CD4-positive, alpha-beta T cell treated with Interleukin-4 for 4 hours (primary cell): Measurements from ENCODE around the gene AANAT.
A peak's percentile ranks its signal among the peaks of the same experiment; 100 is the strongest.
"Not testable (repeated sequence)": the region's sequence is repeated elsewhere in the genome, so short reads cannot be mapped to it uniquely, and the experiment has no call there.

Experiments used
- DNase-seq: peaks from one replicate; pipeline ENCODE4 v3.0.0-alpha.2; 2020

AANAT gene

DNA sequence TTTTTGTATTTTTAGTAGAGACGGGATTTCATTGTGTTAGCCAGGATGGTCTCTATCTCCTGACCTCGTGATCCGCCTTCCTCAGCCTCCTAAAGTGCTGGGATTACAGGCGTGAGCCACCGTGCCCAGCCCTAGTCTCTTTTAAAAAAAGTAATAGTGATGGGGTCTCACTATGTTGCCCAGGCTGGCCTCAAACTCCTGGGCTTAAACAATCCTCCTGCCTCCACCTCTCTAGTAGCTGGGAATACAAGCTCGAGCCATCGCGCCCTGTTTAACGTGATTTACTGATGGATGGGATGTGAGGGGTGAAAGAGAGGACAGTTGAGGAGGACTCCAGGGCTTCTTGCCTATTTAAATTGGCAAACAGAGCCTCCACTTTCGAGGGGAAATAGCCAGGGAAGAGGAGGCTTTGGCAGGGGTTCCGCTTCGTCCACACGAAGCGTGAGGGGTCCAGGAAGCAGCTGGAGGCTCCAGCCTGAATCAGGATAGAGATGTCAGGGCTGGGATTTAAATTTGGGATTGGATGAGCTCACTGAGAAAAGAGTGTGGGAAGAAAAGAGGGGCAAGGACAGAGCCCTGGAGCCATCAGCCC is 41.2 kb downstream of the AANAT start:
- DNase-seq = not testable (repeated sequence)

DNA sequence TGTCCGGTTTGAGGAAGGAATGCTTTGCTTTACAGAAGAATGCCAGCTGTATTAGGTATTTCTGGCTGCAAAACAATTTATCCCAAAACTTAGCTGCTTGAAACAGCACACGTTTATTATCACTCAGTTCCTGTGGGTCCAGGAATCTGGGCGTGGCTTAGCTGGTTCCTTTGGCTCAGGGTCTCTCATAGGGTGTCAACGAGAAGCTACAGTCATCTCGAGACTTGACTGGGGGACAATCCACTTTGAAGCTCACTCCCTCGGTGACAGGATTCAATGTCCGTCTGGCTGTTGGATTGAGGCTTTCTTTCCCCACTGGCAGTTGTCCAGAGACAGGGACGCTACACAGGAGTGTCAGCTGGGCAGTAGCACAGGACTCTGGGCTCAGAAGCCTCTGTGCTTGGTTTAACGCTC is 43.4 kb downstream of the AANAT start:
- DNase-seq = no peak

- peak; percentile 18 for DNase-seq
Observed at GRCh38 chr17:76511668-76512365, 44.4 kb downstream of the AANAT start.

DNA sequence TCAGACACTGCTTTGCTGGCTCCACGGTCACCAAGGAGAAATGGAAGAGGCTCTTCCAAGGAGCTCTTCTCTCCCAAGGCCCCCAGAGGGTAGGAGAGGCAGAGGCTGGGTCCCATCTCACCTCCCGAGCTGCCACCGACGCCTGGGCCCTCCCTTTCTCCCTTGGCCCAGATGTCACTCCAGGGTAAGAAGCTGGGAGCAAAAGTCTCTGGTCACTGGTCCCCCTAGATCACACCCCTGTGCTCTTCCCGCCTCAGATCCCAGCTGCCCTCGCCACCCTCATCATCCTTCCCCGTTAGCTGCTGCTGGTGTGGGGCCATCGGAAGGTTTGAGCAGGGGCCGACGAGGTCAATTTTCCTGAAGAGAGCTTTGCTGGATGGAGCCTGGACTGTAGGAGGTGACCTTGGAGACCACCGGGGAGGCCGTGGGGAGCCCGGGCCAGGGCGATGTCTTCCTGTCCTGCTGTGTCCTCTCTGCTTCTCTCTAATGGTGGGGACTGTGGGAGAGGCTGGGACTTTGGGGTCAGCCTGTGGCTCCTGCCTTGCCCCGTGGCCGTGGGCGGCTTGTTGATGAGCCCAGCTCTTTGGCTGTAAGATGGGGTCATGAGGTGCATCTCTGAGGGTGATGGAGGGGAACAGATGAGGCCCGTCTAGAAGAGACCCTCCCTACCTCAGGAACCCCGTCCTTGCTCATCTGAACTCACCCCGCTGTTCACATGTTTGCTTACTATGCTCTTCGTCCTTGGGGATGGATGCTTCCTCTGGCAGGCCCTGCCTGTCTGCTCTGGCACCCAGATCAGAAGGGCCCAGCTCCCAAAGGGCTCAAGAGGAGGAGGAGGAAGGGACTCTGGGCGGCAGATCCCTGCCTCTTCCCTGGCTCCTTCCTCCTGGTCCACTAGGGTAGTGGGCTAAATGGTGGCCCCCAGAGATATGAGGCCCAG is 45.2 kb downstream of the AANAT start:
- no peak for DNase-seq

- DNase-seq = no peak
Observed at GRCh38 chr17:76513306-76513692, 45.9 kb downstream of the AANAT start.

DNA sequence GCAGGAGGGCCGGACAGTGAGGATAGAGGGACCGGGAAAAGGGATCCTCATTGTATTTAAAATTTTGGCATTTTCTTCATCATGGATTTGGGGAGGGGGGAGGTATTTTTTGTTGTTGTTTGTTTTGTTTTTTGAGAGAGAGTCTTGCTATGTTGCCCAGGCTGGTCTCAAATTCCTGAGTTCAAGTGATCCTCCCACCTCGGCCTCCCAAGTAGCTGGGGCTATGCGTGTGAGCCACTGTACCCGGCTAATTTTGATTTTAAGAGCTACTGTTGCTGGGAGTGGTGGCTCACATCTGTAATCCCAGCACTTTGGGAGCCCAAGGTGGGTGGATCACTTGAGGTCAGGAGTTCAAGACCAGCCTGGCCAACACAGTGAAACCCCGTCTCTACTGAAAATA is 47.0 kb downstream of the AANAT start:
- DNase-seq = not testable (repeated sequence)

- DNase-seq = peak; percentile 93
Observed at GRCh38 chr17:76515274-76515949, 48.0 kb downstream of the AANAT start.

GRCh38 chr17:76517638-76518038 is 50.2 kb downstream of the AANAT start:
- DNase-seq = no peak

GRCh38 chr17:76519048-76519966 is 51.9 kb downstream of the AANAT start:
- no peak for DNase-seq
